NB4 (cell line): ENCODE data around the gene IGFBP3.

Source experiments
- CTCF ChIP-seq: IDR thresholded peaks from one replicate; pipeline ENCODE4 v1.5.1; 2012; ENCODE audit warnings: low read depth, low read length
- POLR2A ChIP-seq: IDR thresholded peaks from 2 replicates; pipeline ENCODE4 v1.6.1; 2011; ENCODE audit warnings: mild to moderate bottlenecking; ENCODE audit not compliant: insufficient read length; ENCODE audit errors: extremely low read depth

GRCh38 chr7:45921381-45921698 is 268 bp upstream of the IGFBP3 start:
- TF ChIP-seq POLR2A: no peak
- TF ChIP-seq CTCF: no peak
